GM12892 (cell line): ENCODE data around the gene WDR20.

ENCODE experiments used
- POLR2A ChIP-seq: IDR thresholded peaks from 2 replicates; pipeline ENCODE4 v1.6.1; 2011; ENCODE audit warnings: low read depth, low read length, control low read depth
- POLR2AphosphoS5 ChIP-seq: IDR thresholded peaks from 2 replicates; pipeline ENCODE4 v1.6.1; 2011; ENCODE audit warnings: low read depth, low read length, control low read depth
- TAF1 ChIP-seq: IDR thresholded peaks from 2 replicates; pipeline ENCODE4 v1.6.1; 2011; ENCODE audit warnings: low read depth, mild to moderate bottlenecking, control low read depth, low read length, borderline replicate concordance

DNA sequence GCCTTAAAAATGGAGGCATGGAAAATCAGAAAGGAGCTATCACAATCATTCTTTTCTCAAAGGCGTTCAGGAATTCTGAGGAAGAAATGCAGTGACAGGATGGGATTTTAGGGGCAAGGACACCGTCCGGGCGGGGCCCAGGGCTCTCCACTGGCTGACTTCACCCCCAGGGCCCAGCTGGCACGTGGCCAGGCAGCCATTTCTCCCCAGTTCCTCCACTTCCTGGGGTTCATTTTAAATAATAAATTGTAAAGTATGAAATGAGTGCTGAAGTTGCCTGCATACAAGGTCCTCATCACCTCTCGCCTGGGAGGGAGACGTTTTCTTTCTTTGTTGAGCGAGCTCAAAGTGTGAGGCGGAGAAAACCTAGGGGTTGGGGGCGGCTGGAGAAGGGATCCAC lies 73.8 kb downstream of the WDR20 start:
- TF ChIP-seq POLR2AphosphoS5 = no peak
- no peak for TF ChIP-seq POLR2A
- no peak for TF ChIP-seq TAF1
